IMR-90 (cell line): ENCODE data around the gene NCCRP1. TPM values are rescaled to one million over a fixed set of nuclear protein-coding genes. Genes with fewer than 3 reads are reported as not detected.

Experiments
- ATAC-seq: fragments of 200-7000 bp; cut with Tn5 transposase; 2 replicates; pipeline ENCODE4 v1.9.1; 2020; ENCODE audit warnings: low read depth, mild to moderate bottlenecking, moderate library complexity
- BruUV-seq: library from RNA; stranded (reverse); fragments of 400-500 nt; replicated peaks from 2 replicates; lab custom pipeline; 2021; lab: Mats Ljungman, UMichigan
- CTCF ChIA-PET: fragments of 300-600 bp; formaldehyde crosslinking; extraction: SDS; loops from one replicate; lab custom pipeline; 2021; ENCODE audit warnings: antibody characterized with exemption; lab: Yijun Ruan, JAX
- POLR2A ChIA-PET: fragments of 300-600 bp; sonication (Branson Sonifier 250); formaldehyde crosslinking; loops from one replicate; lab custom pipeline; 2022; ENCODE audit warnings: antibody characterized with exemption; ENCODE audit not compliant: unreplicated experiment; lab: Charles Lee
- DNase-seq: peaks from one replicate; pipeline ENCODE4 v3.0.0; 2013
- H2AFZ ChIP-seq: replicated peaks from 2 replicates; pipeline ENCODE3; 2013; ENCODE audit warnings: low read length, mild to moderate bottlenecking; ENCODE audit not compliant: poor library complexity
- H2AK5ac ChIP-seq: 2 replicates; pipeline ENCODE4 v1.6.1; 2013; ENCODE audit warnings: low read depth, low read length, inconsistent platforms
- H2AK9ac ChIP-seq: replicated peaks from 2 replicates; pipeline ENCODE3; 2013; ENCODE audit warnings: mild to moderate bottlenecking, low read depth, low read length, moderate library complexity; ENCODE audit not compliant: poor library complexity
- H2BK120ac ChIP-seq: 2 replicates; pipeline ENCODE4 v1.6.1; 2013; ENCODE audit warnings: low read depth, low read length, inconsistent platforms
- H2BK15ac ChIP-seq: 3 replicates; pipeline ENCODE4 v1.6.1; 2013; ENCODE audit warnings: low read depth, low read length, inconsistent platforms
- H2BK20ac ChIP-seq: 2 replicates; pipeline ENCODE4 v1.6.1; 2013; ENCODE audit warnings: low read depth, mild to moderate bottlenecking, inconsistent platforms, low read length, moderate library complexity
- H2BK5ac ChIP-seq: 2 replicates; pipeline ENCODE4 v1.6.1; 2013; ENCODE audit warnings: mild to moderate bottlenecking, low read depth, low read length, inconsistent platforms; ENCODE audit not compliant: poor library complexity, severe bottlenecking
- H3K14ac ChIP-seq: replicated peaks from 2 replicates; pipeline ENCODE4 v1.6.1; 2013; ENCODE audit warnings: low read depth, low read length, inconsistent platforms
- H3K18ac ChIP-seq: 2 replicates; pipeline ENCODE4 v1.6.1; 2013; ENCODE audit warnings: low read depth, low read length, control low read depth
- H3K23ac ChIP-seq: 2 replicates; pipeline ENCODE4 v1.6.1; 2013; ENCODE audit warnings: low read depth, low read length, inconsistent platforms
- H3K27ac ChIP-seq: 2 replicates; pipeline ENCODE4 v1.5.1; 2013; ENCODE audit warnings: mild to moderate bottlenecking, control low read depth, low read length; ENCODE audit not compliant: insufficient read depth
- H3K27me3 ChIP-seq: 2 replicates; pipeline ENCODE4 v1.6.1; 2013; ENCODE audit warnings: low read length; ENCODE audit not compliant: control insufficient read depth, insufficient read depth
- H3K36me3 ChIP-seq: 2 replicates; pipeline ENCODE4 v1.6.1; 2013; ENCODE audit warnings: low read length, mixed read lengths; ENCODE audit not compliant: control insufficient read depth, insufficient read depth
- H3K4ac ChIP-seq: 2 replicates; pipeline ENCODE4 v1.6.1; 2013; ENCODE audit warnings: low read depth, low read length, inconsistent platforms
- H3K4me1 ChIP-seq: 2 replicates; pipeline ENCODE4 v1.6.1; 2013; ENCODE audit warnings: low read length, mixed read lengths; ENCODE audit not compliant: control insufficient read depth, insufficient read depth
- H3K4me2 ChIP-seq: 2 replicates; pipeline ENCODE4 v1.6.1; 2013; ENCODE audit warnings: low read depth, mild to moderate bottlenecking, control low read depth, low read length, moderate library complexity
- H3K4me3 ChIP-seq: 2 replicates; pipeline ENCODE4 v1.5.1; 2013; ENCODE audit warnings: low read depth, mild to moderate bottlenecking, control low read depth, low read length, moderate library complexity; ENCODE audit not compliant: insufficient read depth
- H3K56ac ChIP-seq: 2 replicates; pipeline ENCODE4 v1.6.1; 2013; ENCODE audit warnings: low read length, inconsistent platforms; ENCODE audit not compliant: insufficient read depth; ENCODE audit errors: extremely low read depth
- H3K79me1 ChIP-seq, 2 experiments: 2 replicates each; pipeline ENCODE4 v1.6.1; 2013; ENCODE audit warnings: low read length in 2 of 2, inconsistent platforms in 1 of 2, low read depth in 1 of 2
- H3K9ac ChIP-seq: 2 replicates; pipeline ENCODE4 v1.6.1; 2013; ENCODE audit warnings: low read depth, low read length, control low read depth
- H3K9me1 ChIP-seq: 2 replicates; pipeline ENCODE4 v1.6.1; 2013; ENCODE audit warnings: low read length, inconsistent platforms; ENCODE audit not compliant: insufficient read depth
- H3K9me3 ChIP-seq: 2 replicates; pipeline ENCODE4 v1.6.1; 2013; ENCODE audit warnings: low read length; ENCODE audit not compliant: control insufficient read depth, insufficient read depth
- H4K20me1 ChIP-seq: 2 replicates; pipeline ENCODE4 v1.6.1; 2013; ENCODE audit warnings: low read length, inconsistent platforms; ENCODE audit not compliant: insufficient read depth
- H4K5ac ChIP-seq: 2 replicates; pipeline ENCODE4 v1.6.1; 2013; ENCODE audit warnings: mild to moderate bottlenecking, low read depth, low read length, control low read depth
- H4K8ac ChIP-seq, 2 experiments: 2 replicates each; pipeline ENCODE4 v1.6.1; 2013; ENCODE audit warnings: low read depth in 2 of 2, low read length in 2 of 2, control low read depth in 1 of 2, inconsistent platforms in 1 of 2
- H4K91ac ChIP-seq: 2 replicates; pipeline ENCODE4 v1.6.1; 2013; ENCODE audit warnings: low read depth, low read length, inconsistent platforms; ENCODE audit not compliant: insufficient read depth
- CHD1 ChIP-seq: IDR thresholded peaks from 2 replicates; pipeline ENCODE4 v1.6.1; 2012; ENCODE audit warnings: low read depth, low read length, improper control_type of control experiment
- FOS ChIP-seq: fragments of 150-350 bp; IDR thresholded peaks from 2 replicates; pipeline ENCODE4 v1.6.1; 2016; ENCODE audit warnings: low read depth, low read length
- MAFK ChIP-seq: IDR thresholded peaks from 2 replicates; pipeline ENCODE4 v1.6.1; 2012; ENCODE audit warnings: low read depth, low read length, improper control_type of control experiment
- MAZ ChIP-seq: IDR thresholded peaks from 2 replicates; pipeline ENCODE4 v1.6.1; 2012; ENCODE audit warnings: low read depth, mild to moderate bottlenecking, low read length, improper control_type of control experiment, moderate library complexity, borderline replicate concordance
- MXI1 ChIP-seq: IDR thresholded peaks from 2 replicates; pipeline ENCODE4 v1.6.1; 2012; ENCODE audit warnings: low read depth, mild to moderate bottlenecking, low read length, moderate library complexity, borderline replicate concordance
- NFE2L2 ChIP-seq: fragments of 150-350 bp; IDR thresholded peaks from 2 replicates; pipeline ENCODE4 v1.6.1; 2016; ENCODE audit warnings: low read depth, mild to moderate bottlenecking, low read length
- POLR2A ChIP-seq: IDR thresholded peaks from 2 replicates; pipeline ENCODE4 v1.6.1; 2012; ENCODE audit warnings: mild to moderate bottlenecking, low read depth, low read length
- RAD21 ChIP-seq: IDR thresholded peaks from 2 replicates; pipeline ENCODE4 v1.6.1; 2012; ENCODE audit warnings: low read length, improper control_type of control experiment
- RCOR1 ChIP-seq: IDR thresholded peaks from 2 replicates; pipeline ENCODE4 v1.6.1; 2012; ENCODE audit warnings: mild to moderate bottlenecking, low read length, improper control_type of control experiment; ENCODE audit not compliant: insufficient replicate concordance
- RFX5 ChIP-seq: IDR thresholded peaks from 2 replicates; pipeline ENCODE4 v1.8.0; 2012; ENCODE audit warnings: low read depth, mild to moderate bottlenecking, low read length, moderate library complexity
- SMC3 ChIP-seq: fragments of 150-350 bp; IDR thresholded peaks from 2 replicates; pipeline ENCODE4 v1.6.1; 2016; ENCODE audit warnings: low read depth, mild to moderate bottlenecking, antibody characterized with exemption, low read length, moderate library complexity
- WGBS, 2 experiments: methylation state at CpG; one replicate each; pipeline versions ENCODE4 v1.1.5 to v1.1.7; 2013; ENCODE audit warnings: missing lambda C conversion rate in 2 of 2; ENCODE audit not compliant: insufficient read length in 1 of 2; ENCODE audit errors: extremely low coverage in 2 of 2; 5-methylcytosine and 5-hydroxymethylcytosine counted together
- dilution Hi-C: fragments of 300-500 bp; cut with HindIII; formaldehyde crosslinking; loops from one replicate; pipeline ENCODE4 v1.14.3; 2018; ENCODE audit warnings: low sequenced_read_pairs; ENCODE audit not compliant: unreplicated experiment
- in situ Hi-C: fragments of 300-500 bp; cut with MboI; formaldehyde crosslinking; loops from 3 replicates; pipeline ENCODE4 v1.14.3; 2019; ENCODE audit warnings: low sequenced_read_pairs, inconsistent platforms, mixed read lengths
- intact Hi-C: fragments of 100-400 bp; cut with micrococcal nuclease; formaldehyde crosslinking; loops from 2 replicates; pipeline ENCODE4 v1.10.0; 2022
- polyA plus RNA-seq, 3 experiments: library from polyadenylated mRNA; depleted of rRNA; stranded (reverse); fragments of >200 nt; gene quantifications; 2 replicates each; pipeline ENCODE4 v1.2.3, GENCODE V29; 2012; ENCODE audit warnings: low replicate concordance in 1 of 3
- total RNA-seq: library from RNA; depleted of rRNA; stranded (reverse); fragments of >200 nt; gene quantifications from 2 replicates; pipeline ENCODE4 v1.2.3, GENCODE V29; 2012
- TF ChIP-seq, protein P1 (sequence below): fragments of 150-350 bp; IDR thresholded peaks from 2 replicates; pipeline ENCODE4 v1.6.1; 2017; ENCODE audit warnings: mild to moderate bottlenecking, antibody characterized with exemption, low read length, low read depth
- TF ChIP-seq, protein P2 (sequence below): conservative IDR thresholded peaks from 2 replicates; pipeline ENCODE4 v1.5.1; 2012; ENCODE audit warnings: mild to moderate bottlenecking, low read depth, low read length, improper control_type of control experiment

The NCCRP1 gene
- total and polyA plus RNA-seq, 2 of the 4 experiments (the other 2 are of a cell fraction): not detected

- Histone ChIP-seq H3K9me1 (peaks cover 6% of the 10 kb centered on the region; the same call in 1 of the 2 replicates), H3K14ac (no peak overlapping the region), H2AK5ac (no peak overlapping the region), H3K4me1 (no peaks in the 10 kb centered on the region), H2BK5ac (no peak overlapping the region), H3K4ac (no peak overlapping the region), H3K27ac (no peak overlapping the region), H2BK120ac (no peak overlapping the region), H3K36me3 (peaks cover 26% of the 10 kb centered on the region), H3K56ac (no peak overlapping the region), H4K5ac (no peak overlapping the region), H3K9me3 (no peaks in the 10 kb centered on the region), H3K23ac (no peak overlapping the region), H3K4me3 (no peak overlapping the region), H3K9ac (no peak overlapping the region), H3K79me1 (peaks cover 6 to 37% of the 10 kb centered on the region in 2 experiments), H4K20me1 (peaks cover 21% of the 10 kb centered on the region), H4K91ac (no peak overlapping the region), H2AFZ (no peak overlapping the region), H4K8ac (no peak overlapping the region), H2AK9ac (peak overlapping the region; percentile 76), H3K27me3 (no peaks in the 10 kb centered on the region), H3K4me2 (no peak overlapping the region), H2BK20ac (no peak overlapping the region), H3K18ac (no peak overlapping the region), H2BK15ac (no peak overlapping the region)
- POLR2A ChIA-PET: interaction anchor here (0.6 kb wide), 1 partner anchor 8 kb away, joined by 3 read pairs; no protein-coding TSS in a partner anchor
- intact Hi-C loops (no loop called here), in situ Hi-C loops (no loop called here), dilution Hi-C loops (no loop called here)
- DNase-seq (no peak), ATAC-seq (no peak)
- CTCF ChIA-PET: no interaction called here
- no peak for TF ChIP-seq MXI1
- TF ChIP-seq SMC3: no peak
- TF ChIP-seq, protein P1, sequence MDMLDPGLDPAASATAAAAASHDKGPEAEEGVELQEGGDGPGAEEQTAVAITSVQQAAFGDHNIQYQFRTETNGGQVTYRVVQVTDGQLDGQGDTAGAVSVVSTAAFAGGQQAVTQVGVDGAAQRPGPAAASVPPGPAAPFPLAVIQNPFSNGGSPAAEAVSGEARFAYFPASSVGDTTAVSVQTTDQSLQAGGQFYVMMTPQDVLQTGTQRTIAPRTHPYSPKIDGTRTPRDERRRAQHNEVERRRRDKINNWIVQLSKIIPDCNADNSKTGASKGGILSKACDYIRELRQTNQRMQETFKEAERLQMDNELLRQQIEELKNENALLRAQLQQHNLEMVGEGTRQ: no peak
- TF ChIP-seq CHD1: no peak
- TF ChIP-seq NFE2L2: no peak
- no peak for TF ChIP-seq RCOR1
- TF ChIP-seq, protein P2, sequence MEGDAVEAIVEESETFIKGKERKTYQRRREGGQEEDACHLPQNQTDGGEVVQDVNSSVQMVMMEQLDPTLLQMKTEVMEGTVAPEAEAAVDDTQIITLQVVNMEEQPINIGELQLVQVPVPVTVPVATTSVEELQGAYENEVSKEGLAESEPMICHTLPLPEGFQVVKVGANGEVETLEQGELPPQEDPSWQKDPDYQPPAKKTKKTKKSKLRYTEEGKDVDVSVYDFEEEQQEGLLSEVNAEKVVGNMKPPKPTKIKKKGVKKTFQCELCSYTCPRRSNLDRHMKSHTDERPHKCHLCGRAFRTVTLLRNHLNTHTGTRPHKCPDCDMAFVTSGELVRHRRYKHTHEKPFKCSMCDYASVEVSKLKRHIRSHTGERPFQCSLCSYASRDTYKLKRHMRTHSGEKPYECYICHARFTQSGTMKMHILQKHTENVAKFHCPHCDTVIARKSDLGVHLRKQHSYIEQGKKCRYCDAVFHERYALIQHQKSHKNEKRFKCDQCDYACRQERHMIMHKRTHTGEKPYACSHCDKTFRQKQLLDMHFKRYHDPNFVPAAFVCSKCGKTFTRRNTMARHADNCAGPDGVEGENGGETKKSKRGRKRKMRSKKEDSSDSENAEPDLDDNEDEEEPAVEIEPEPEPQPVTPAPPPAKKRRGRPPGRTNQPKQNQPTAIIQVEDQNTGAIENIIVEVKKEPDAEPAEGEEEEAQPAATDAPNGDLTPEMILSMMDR: no peak
- no peak for TF ChIP-seq RAD21
- no peak for TF ChIP-seq FOS
- no peak for TF ChIP-seq RFX5
- no peak for TF ChIP-seq MAZ
- no peak for TF ChIP-seq MAFK
- no peak for TF ChIP-seq POLR2A
- 91% methylated on average over 6 of the region's 23 CpGs; no CpG with 5 or more reads in 1 of the 2 experiments for WGBS, 2 experiments
- no TSS peak for BruUV-seq
Observed at GRCh38 chr19:39168258-39169142, 28.3 kb upstream of the NCCRP1 start.
